ENCODE results near the gene ALDH1A3.

DNA sequence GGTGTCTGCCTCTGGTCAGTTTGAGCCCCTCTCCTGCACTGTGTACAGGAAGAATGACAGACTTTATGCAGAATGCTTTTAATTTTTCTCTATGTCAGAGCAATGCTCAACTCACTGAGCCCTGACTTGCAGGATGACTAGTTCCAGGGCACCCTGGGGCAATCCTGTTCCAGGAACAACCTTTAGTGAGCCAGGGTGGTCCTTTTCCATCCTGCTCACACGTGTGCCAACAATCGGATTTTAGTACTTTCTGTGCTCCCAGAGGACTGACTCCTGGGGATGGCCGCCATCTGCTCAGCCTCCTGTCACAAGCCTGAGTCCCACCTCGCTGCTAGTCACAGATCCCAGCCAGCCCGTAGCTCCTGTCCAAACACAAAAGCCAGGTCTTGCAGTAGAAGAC, 48.2 kb upstream of the ALDH1A3 start:
- no peak for TF ChIP-seq EZH2 (IDR thresholded peaks at IDR 0.05)
- TF ChIP-seq POLR2AphosphoS5 (IDR thresholded peaks at IDR 0.05; ENCODE audit: borderline replicate concordance, low read depth, low read length): no peak
